ENCODE results near the gene CASZ1. TPM values are rescaled to one million over a fixed set of nuclear protein-coding genes. Genes with fewer than 3 reads are reported as not detected.

The CASZ1 gene
- total RNA-seq, 1 donor from 2014 or later = 63.6 TPM

GRCh38 chr1:10673109-10673711, 123.2 kb downstream of the CASZ1 start:
- Histone ChIP-seq H3K4me1 (peaks cover 51% of the 10 kb centered on the region), H3K9me3 (no peaks in the 10 kb centered on the region), H3K36me3 (no peaks in the 10 kb centered on the region), H3K27me3 (no peaks in the 10 kb centered on the region), H3K4me3 (no peak overlapping the region), H3K27ac (peak overlapping the region; percentile 24)
- intact Hi-C loops (cut with DNase I) = no loop called here
- ATAC-seq (no peak), DNase-seq (no peak)
- no peak for TF ChIP-seq CTCF (IDR thresholded peaks at IDR 0.05)

DNA sequence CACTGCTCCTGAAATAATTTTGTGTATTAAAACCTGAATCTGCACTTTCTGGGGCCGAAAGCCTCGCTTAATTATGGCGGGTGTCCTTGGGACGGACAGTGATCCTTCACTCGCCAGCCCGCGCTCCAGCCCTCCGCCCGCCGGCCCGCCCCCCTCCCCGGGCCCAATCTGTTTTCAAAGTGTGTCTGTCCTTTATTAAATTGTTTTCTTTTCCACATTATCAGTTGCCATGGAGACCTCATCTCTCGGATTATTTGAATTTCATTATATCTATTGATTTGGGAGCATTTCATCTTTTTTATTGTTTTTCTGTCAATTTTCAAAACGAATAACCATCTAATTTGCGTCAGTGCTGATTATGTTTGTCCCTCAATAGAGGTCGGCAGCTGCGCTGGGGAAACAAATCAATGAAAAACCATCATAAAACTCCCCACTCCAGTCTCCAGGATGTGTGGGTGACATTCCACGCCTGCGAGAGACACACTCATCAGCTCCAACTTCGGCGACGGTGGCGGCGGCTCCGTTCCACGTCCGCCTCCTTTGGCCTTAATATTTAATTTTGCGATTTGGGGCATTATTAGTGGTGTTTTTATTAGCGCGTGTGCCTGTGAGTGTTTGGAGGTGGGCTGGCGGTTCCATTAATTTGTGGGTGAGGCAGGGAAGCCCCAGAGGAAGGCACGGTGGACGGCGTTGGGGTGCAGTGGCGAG, 123.9 kb downstream of the CASZ1 start:
- Histone ChIP-seq H3K4me3 (no peak overlapping the region), H3K9me3 (no peaks in the 10 kb centered on the region), H3K27me3 (no peaks in the 10 kb centered on the region), H3K27ac (no peak overlapping the region), H3K36me3 (no peaks in the 10 kb centered on the region), H3K4me1 (peaks cover 53% of the 10 kb centered on the region)
- intact Hi-C loops (cut with DNase I) = no loop called here
- no peak for DNase-seq
- no peak for TF ChIP-seq CTCF (IDR thresholded peaks at IDR 0.05)
- no peak for ATAC-seq

GRCh38 chr1:10671622-10672342, 124.7 kb downstream of the CASZ1 start:
- ATAC-seq (no peak), DNase-seq (no peak)
- Histone ChIP-seq H3K27me3 (no peaks in the 10 kb centered on the region), H3K27ac (no peak overlapping the region), H3K36me3 (no peaks in the 10 kb centered on the region), H3K4me1 (peaks cover 54% of the 10 kb centered on the region), H3K9me3 (no peaks in the 10 kb centered on the region), H3K4me3 (no peak overlapping the region)
- TF ChIP-seq CTCF (IDR thresholded peaks at IDR 0.05) = no peak
- intact Hi-C loops (cut with DNase I) = no loop called here

- ATAC-seq (no peak), DNase-seq (no peak)
- Histone ChIP-seq H3K36me3 (no peaks in the 10 kb centered on the region), H3K27me3 (no peaks in the 10 kb centered on the region), H3K9me3 (no peaks in the 10 kb centered on the region), H3K27ac (no peak overlapping the region), H3K4me1 (peaks cover 57% of the 10 kb centered on the region), H3K4me3 (no peak overlapping the region)
- intact Hi-C loops (cut with DNase I) = no loop called here
- TF ChIP-seq CTCF (IDR thresholded peaks at IDR 0.05) = no peak
Measured at GRCh38 chr1:10671090-10671489, 125.4 kb downstream of the CASZ1 start.

DNA sequence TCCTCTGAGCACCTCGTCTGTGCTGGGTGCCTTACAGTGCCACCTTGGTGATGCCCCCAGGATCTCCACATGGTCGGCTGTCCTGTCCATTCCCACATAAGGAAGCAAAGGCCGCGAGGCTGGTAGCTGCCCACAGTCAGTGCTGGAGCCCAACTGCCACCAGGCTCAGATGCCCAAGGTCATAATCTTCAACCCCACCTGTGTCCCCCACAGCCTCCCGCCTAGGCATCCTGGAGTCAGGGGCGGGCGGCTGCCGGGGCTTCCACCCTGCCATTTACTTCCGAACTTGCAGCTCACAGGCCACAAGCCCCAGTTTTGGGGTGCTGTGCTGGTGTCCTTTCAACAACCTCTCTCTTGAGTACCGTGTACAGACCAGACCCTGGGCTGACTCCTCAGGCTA, 126.3 kb downstream of the CASZ1 start:
- Histone ChIP-seq H3K27me3 (no peaks in the 10 kb centered on the region), H3K9me3 (no peaks in the 10 kb centered on the region), H3K4me1 (peaks cover 57% of the 10 kb centered on the region), H3K36me3 (no peaks in the 10 kb centered on the region), H3K4me3 (no peak overlapping the region), H3K27ac (peak overlapping the region; percentile 58)
- DNase-seq = no peak
- intact Hi-C loops (cut with DNase I) = no loop called here
- no peak for TF ChIP-seq CTCF (IDR thresholded peaks at IDR 0.05)
- no peak for ATAC-seq
